Dedifferentiated amniotic fluid mesenchymal stem cell (primary cell): Measurements from ENCODE around the gene GNG7.
A peak's percentile ranks its signal among the peaks of the same experiment; 100 is the strongest.
"Not testable (repeated sequence)": the region's sequence is repeated elsewhere in the genome, so short reads cannot be mapped to it uniquely, and the experiment has no call there.

Source experiments
- DNase-seq: peaks from one replicate; pipeline ENCODE4 v3.0.0-alpha.2; 2016; ENCODE audit errors: extremely low spot score

The GNG7 gene

GRCh38 chr19:2643123-2643737 is 59.3 kb downstream of the GNG7 start:
- DNase-seq = not testable (repeated sequence)

GRCh38 chr19:2641332-2641698 is 61.2 kb downstream of the GNG7 start:
- DNase-seq = no peak

GRCh38 chr19:2640563-2641331 is 61.7 kb downstream of the GNG7 start:
- no peak for DNase-seq

- DNase-seq = no peak
Observed at GRCh38 chr19:2639999-2640398, 62.5 kb downstream of the GNG7 start.

GRCh38 chr19:2638417-2638940 is 64.0 kb downstream of the GNG7 start:
- DNase-seq = no peak

- DNase-seq = no peak
Observed at GRCh38 chr19:2636897-2637683, 65.4 kb downstream of the GNG7 start.

GRCh38 chr19:2636141-2636896 is 66.2 kb downstream of the GNG7 start:
- DNase-seq = no peak

GRCh38 chr19:2634960-2635359 is 67.5 kb downstream of the GNG7 start:
- no peak for DNase-seq

- DNase-seq = no peak
Observed at GRCh38 chr19:2634228-2634951, 68.1 kb downstream of the GNG7 start.

- no peak for DNase-seq
Observed at GRCh38 chr19:2633693-2634075, 68.8 kb downstream of the GNG7 start.

- DNase-seq = no peak
Observed at GRCh38 chr19:2631213-2631821, 71.2 kb downstream of the GNG7 start.

- DNase-seq = no peak
Observed at GRCh38 chr19:2630352-2631001, 72.0 kb downstream of the GNG7 start.

GRCh38 chr19:2629491-2630351 is 72.8 kb downstream of the GNG7 start:
- DNase-seq = no peak

GRCh38 chr19:2628597-2628996 is 73.9 kb downstream of the GNG7 start:
- no peak for DNase-seq

- no peak for DNase-seq
Observed at GRCh38 chr19:2627855-2628254, 74.6 kb downstream of the GNG7 start.

GRCh38 chr19:2627319-2627829 is 75.1 kb downstream of the GNG7 start:
- peak; percentile 95 for DNase-seq

- no peak for DNase-seq
Observed at GRCh38 chr19:2625434-2625833, 77.1 kb downstream of the GNG7 start.

GRCh38 chr19:2624537-2625091 is 77.9 kb downstream of the GNG7 start:
- DNase-seq = no peak

GRCh38 chr19:2623798-2624197 is 78.7 kb downstream of the GNG7 start:
- no peak for DNase-seq
